ENCODE results near the gene CORIN. TPM values are rescaled to one million over a fixed set of nuclear protein-coding genes. Genes with fewer than 3 reads are reported as not detected.

CORIN gene
- total and polyA plus RNA-seq, 2 of the 13 experiments (the other 11 are each of a cell fraction or from before 2014, with no cell fraction given): 0.84 to 1.2 TPM

DNA sequence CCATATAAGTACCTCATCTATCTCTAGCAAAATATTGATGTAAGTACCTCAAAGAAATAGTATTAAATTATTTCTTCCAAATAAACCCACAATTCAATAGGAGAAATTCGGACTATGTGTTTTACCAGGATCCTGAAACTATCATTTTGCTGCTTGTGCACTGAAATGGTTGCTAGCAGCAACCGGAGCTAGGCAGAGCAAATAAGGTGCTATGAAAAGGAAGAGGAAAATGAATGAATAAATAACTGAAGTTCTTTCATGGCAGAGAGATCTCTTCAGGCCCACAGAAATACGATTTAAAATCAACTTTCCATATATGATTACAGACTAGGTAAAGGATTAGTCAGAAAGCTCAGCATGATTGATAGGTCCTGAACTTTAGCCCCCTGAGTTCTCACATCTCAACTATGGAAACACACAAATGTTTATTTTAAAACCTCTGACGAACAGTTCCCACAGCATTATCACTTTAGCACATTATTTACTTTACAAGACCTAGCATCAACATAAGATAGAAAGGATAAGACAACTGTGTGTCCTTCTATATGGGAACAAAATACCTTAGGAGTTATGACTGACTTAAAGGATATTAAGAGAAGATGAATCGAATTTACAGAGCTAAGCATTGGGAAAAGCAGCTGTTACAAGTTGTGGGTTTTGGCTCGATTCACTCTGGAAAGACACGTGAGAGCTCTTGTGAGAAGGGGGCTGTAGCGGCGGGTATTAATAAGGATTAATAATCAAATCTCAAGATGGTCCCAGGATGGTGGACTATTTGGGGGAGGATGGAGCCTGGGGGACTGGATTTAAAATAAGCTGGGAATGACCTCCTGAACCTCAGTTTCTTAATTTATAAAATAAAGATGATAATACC is 104.3 kb downstream of the CORIN start (continued):
- TF ChIP-seq, protein P1, sequence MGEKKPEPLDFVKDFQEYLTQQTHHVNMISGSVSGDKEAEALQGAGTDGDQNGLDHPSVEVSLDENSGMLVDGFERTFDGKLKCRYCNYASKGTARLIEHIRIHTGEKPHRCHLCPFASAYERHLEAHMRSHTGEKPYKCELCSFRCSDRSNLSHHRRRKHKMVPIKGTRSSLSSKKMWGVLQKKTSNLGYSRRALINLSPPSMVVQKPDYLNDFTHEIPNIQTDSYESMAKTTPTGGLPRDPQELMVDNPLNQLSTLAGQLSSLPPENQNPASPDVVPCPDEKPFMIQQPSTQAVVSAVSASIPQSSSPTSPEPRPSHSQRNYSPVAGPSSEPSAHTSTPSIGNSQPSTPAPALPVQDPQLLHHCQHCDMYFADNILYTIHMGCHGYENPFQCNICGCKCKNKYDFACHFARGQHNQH (CRISPR knock-in tag; IDR thresholded peaks at IDR 0.05): peak; percentile 30; the same call in 1 of the 2 replicates
- TF ChIP-seq CREB1 (IDR thresholded peaks at IDR 0.05): no peak
- peak; percentile 15; the same call in 1 of the 2 replicates for TF ChIP-seq CREB1 (CRISPR knock-in tag; IDR thresholded peaks at IDR 0.05)
- no peak for TF ChIP-seq SMAD9 (CRISPR knock-in tag; IDR thresholded peaks at IDR 0.05)
- no peak for TF ChIP-seq ATF1 (CRISPR knock-in tag; IDR thresholded peaks at IDR 0.05)
- TF ChIP-seq GATAD2A (CRISPR knock-in tag; IDR thresholded peaks at IDR 0.05): peak; percentile 71
- 0 out of 2 replicates have a peak, but pooled peaks have one; percentile 35 for TF ChIP-seq NR2F2 (IDR thresholded peaks at IDR 0.05; ENCODE audit: borderline replicate concordance, low read depth)
- TF ChIP-seq RFX5 (IDR thresholded peaks at IDR 0.05; ENCODE audit: low read depth, low read length): peak; percentile 53; the same call in 1 of the 2 replicates
- peak; percentile 64; the same call in 1 of the 2 replicates for TF ChIP-seq SOX5 (CRISPR knock-in tag; IDR thresholded peaks at IDR 0.05; ENCODE audit: borderline replicate concordance)
- TF ChIP-seq SOX6 (IDR thresholded peaks at IDR 0.05): no peak
- TF ChIP-seq SOX6 (CRISPR knock-in tag; IDR thresholded peaks at IDR 0.05): peak; percentile 54; the same call in 1 of the 2 replicates
- TF ChIP-seq KAT2B (IDR thresholded peaks at IDR 0.05; ENCODE audit: borderline replicate concordance, low read depth, low read length): no peak
- TF ChIP-seq FOSL2 (CRISPR knock-in tag; IDR thresholded peaks at IDR 0.05): peak; percentile 27; the same call in 1 of the 2 replicates
- TF ChIP-seq ASH2L (IDR thresholded peaks at IDR 0.05; ENCODE audit: insufficient read length, low read depth, low read length): peak; percentile 54
- TF ChIP-seq MEF2D (CRISPR knock-in tag; IDR thresholded peaks at IDR 0.05): no peak
- TF ChIP-seq AHDC1 (CRISPR knock-in tag; IDR thresholded peaks at IDR 0.05; ENCODE audit: borderline replicate concordance): peak; percentile 84; the same call in 1 of the 2 replicates
- peak; percentile 34; the same call in 1 of the 2 replicates for TF ChIP-seq RERE (CRISPR knock-in tag; IDR thresholded peaks at IDR 0.05; ENCODE audit: low read depth)
- TF ChIP-seq MEIS2 (CRISPR knock-in tag; IDR thresholded peaks at IDR 0.05): peak; percentile 95; the same call in 1 of the 2 replicates

All from HepG2 (cell line).